Upper lobe of right lung (tissue), 1 donor: ENCODE results near the gene GJB4. TPM values are rescaled to one million over a fixed set of nuclear protein-coding genes. Genes with fewer than 3 reads are reported as not detected.
"Not testable (repeated sequence)": the region's sequence is repeated elsewhere in the genome, so short reads cannot be mapped to it uniquely, and the experiment has no call there.

Source experiments
- ATAC-seq: fragments of 200-7000 bp; cut with Tn5 transposase; one replicate; pipeline ENCODE4 v1.9.1; 2020; ENCODE audit warnings: mild to moderate bottlenecking, moderate library complexity
- DNase-seq: peaks from one replicate; pipeline ENCODE4 v3.0.0-alpha.2; 2020
- H3K27ac ChIP-seq: fragments of 200-600 bp; one replicate; pipeline ENCODE4 v1.8.0; 2022
- H3K27me3 ChIP-seq: fragments of 200-600 bp; one replicate; pipeline ENCODE4 v1.8.0; 2022; ENCODE audit warnings: mild to moderate bottlenecking
- H3K36me3 ChIP-seq: fragments of 200-600 bp; one replicate; pipeline ENCODE4 v1.8.0; 2022
- H3K4me1 ChIP-seq: fragments of 200-600 bp; one replicate; pipeline ENCODE4 v1.8.0; 2022
- H3K4me3 ChIP-seq: fragments of 200-600 bp; one replicate; pipeline ENCODE4 v1.8.0; 2022; ENCODE audit warnings: mild to moderate bottlenecking
- H3K9me3 ChIP-seq: fragments of 200-600 bp; one replicate; pipeline ENCODE4 v1.8.0; 2022
- CTCF ChIP-seq: fragments of 200-600 bp; IDR thresholded peaks from one replicate; pipeline ENCODE4 v1.8.0; 2022; ENCODE audit warnings: antibody characterized with exemption
- intact Hi-C: fragments of 100-400 bp; cut with DNase I; formaldehyde crosslinking; loops from one replicate; pipeline ENCODE4 v1.11.0; 2022
- total RNA-seq: library from RNA; stranded (reverse); fragmentation: NEBNext Ultra II Directional; extraction: Animal tissue kit (Norgen Biotek cat#: 25700); gene quantifications from one replicate; pipeline ENCODE4 v1.2.1, GENCODE V29; 2021
- donor health status: DM: no; HTN: yes; CAD: no; lungs with severe emphysema.

Gene GJB4
- total RNA-seq, 1 donor from 2014 or later = not detected

GRCh38 chr1:34736692-34737091 lies 22.8 kb upstream of the GJB4 start:
- TF ChIP-seq CTCF = no peak
- H3K4me3 ChIP-seq = no peak overlapping the region
- intact Hi-C loops = no loop called here
- ATAC-seq (no peak), DNase-seq (no peak)
- H3K9me3 ChIP-seq = no peaks in the 10 kb centered on the region
- no peak overlapping the region for H3K27ac ChIP-seq
- H3K4me1 ChIP-seq = no peaks in the 10 kb centered on the region
- H3K27me3 ChIP-seq = no peaks in the 10 kb centered on the region
- H3K36me3 ChIP-seq = no peaks in the 10 kb centered on the region

GRCh38 chr1:34737236-34737635 lies 22.3 kb upstream of the GJB4 start:
- ATAC-seq, H3K4me1 ChIP-seq, intact Hi-C loops, H3K9me3 ChIP-seq, H3K27ac ChIP-seq, H3K4me3 ChIP-seq, DNase-seq, H3K27me3 ChIP-seq, H3K36me3 ChIP-seq: not testable (repeated sequence)

GRCh38 chr1:34739613-34740012 lies 19.9 kb upstream of the GJB4 start:
- Histone ChIP-seq H3K27me3 (no peaks in the 10 kb centered on the region), H3K4me1 (peaks cover 3% of the 10 kb centered on the region), H3K9me3 (no peaks in the 10 kb centered on the region), H3K4me3 (no peak overlapping the region), H3K27ac (no peak overlapping the region), H3K36me3 (no peaks in the 10 kb centered on the region)
- DNase-seq (no peak), ATAC-seq (no peak)
- no peak for TF ChIP-seq CTCF
- intact Hi-C loops = no loop called here

GRCh38 chr1:34740161-34740868 lies 19.2 kb upstream of the GJB4 start:
- DNase-seq = no peak

GRCh38 chr1:34742667-34743270 lies 16.8 kb upstream of the GJB4 start:
- Histone ChIP-seq H3K27me3 (no peaks in the 10 kb centered on the region), H3K27ac (no peak overlapping the region), H3K9me3 (no peaks in the 10 kb centered on the region), H3K4me1 (peaks cover 3% of the 10 kb centered on the region), H3K36me3 (no peaks in the 10 kb centered on the region), H3K4me3 (no peak overlapping the region)
- peak; percentile 96 for TF ChIP-seq CTCF
- peak; percentile 89 for DNase-seq
- intact Hi-C loops = no loop called here
- peak; percentile 92 for ATAC-seq

More at GRCh38 chr1:34740161-34740868, 19.2 kb upstream of the GJB4 start:
- H3K36me3 ChIP-seq = no peaks in the 10 kb centered on the region
- H3K9me3 ChIP-seq = no peaks in the 10 kb centered on the region
- no peak for TF ChIP-seq CTCF
- H3K4me1 ChIP-seq = peaks cover 3% of the 10 kb centered on the region
- ATAC-seq = peak; percentile 59
- no peak overlapping the region for H3K4me3 ChIP-seq
- intact Hi-C loops = no loop called here
- H3K27ac ChIP-seq = no peak overlapping the region
- no peaks in the 10 kb centered on the region for H3K27me3 ChIP-seq

- no peaks in the 10 kb centered on the region for H3K27me3 ChIP-seq
- no peak for ATAC-seq
- intact Hi-C loops = no loop called here
Measured at GRCh38 chr1:34743775-34744174, 15.8 kb upstream of the GJB4 start.

More at GRCh38 chr1:34743775-34744174, 15.8 kb upstream of the GJB4 start:
- Histone ChIP-seq H3K27ac (no peak overlapping the region), H3K36me3 (no peaks in the 10 kb centered on the region), H3K4me1 (peaks cover 3% of the 10 kb centered on the region), H3K9me3 (no peaks in the 10 kb centered on the region), H3K4me3 (no peak overlapping the region)
- no peak for DNase-seq
- TF ChIP-seq CTCF = no peak
